HUES6 (cell line): Measurements from ENCODE around the gene URB2.

ENCODE experiments used
- H3K27ac ChIP-seq: 2 replicates; pipeline ENCODE4 v1.7.0; 2013; ENCODE audit warnings: low read depth, mild to moderate bottlenecking, low read length, inconsistent platforms
- H3K27me3 ChIP-seq: 2 replicates; pipeline ENCODE4 v1.6.1; 2013; ENCODE audit warnings: low read length; ENCODE audit not compliant: control insufficient read depth, insufficient read depth
- H3K36me3 ChIP-seq: 2 replicates; pipeline ENCODE4 v1.6.1; 2013; ENCODE audit warnings: low read length; ENCODE audit not compliant: control insufficient read depth, insufficient read depth
- H3K4me1 ChIP-seq: 2 replicates; pipeline ENCODE4 v1.6.1; 2013; ENCODE audit warnings: low read length; ENCODE audit not compliant: control insufficient read depth, insufficient read depth
- H3K4me3 ChIP-seq: 2 replicates; pipeline ENCODE4 v1.5.1; 2013; ENCODE audit warnings: low read depth, low read length
- H3K9ac ChIP-seq: one replicate; pipeline ENCODE4 v1.6.1; 2013; ENCODE audit warnings: mild to moderate bottlenecking, low read length
- H3K9me3 ChIP-seq: 2 replicates; pipeline ENCODE4 v1.6.1; 2013; ENCODE audit warnings: low read depth, low read length; ENCODE audit not compliant: control insufficient read depth, insufficient read depth

URB2 gene

DNA sequence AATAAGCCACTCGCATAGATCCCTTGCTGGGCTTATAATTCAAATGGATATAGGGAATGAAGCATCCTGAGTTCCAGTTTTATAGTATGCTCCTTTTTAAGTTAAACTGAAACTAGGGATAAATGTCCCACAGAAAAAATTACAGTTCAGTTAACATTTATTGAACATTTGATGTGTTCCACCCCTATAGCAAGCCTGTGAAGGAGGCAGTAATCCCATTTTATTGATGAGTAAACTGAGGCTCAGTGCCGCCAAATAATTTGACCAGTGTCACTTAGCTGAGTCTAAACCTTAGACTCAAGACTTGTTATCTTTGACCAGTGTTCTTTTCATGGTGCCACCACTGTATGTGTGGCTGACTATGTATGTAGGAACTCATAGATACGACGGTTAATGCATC is 22.4 kb downstream of the URB2 start:
- Histone ChIP-seq H3K27ac (no peak overlapping the region), H3K27me3 (no peaks in the 10 kb centered on the region), H3K9ac (no peak overlapping the region), H3K4me1 (no peaks in the 10 kb centered on the region), H3K4me3 (no peak overlapping the region), H3K36me3 (peaks cover 92% of the 10 kb centered on the region), H3K9me3 (no peaks in the 10 kb centered on the region)

DNA sequence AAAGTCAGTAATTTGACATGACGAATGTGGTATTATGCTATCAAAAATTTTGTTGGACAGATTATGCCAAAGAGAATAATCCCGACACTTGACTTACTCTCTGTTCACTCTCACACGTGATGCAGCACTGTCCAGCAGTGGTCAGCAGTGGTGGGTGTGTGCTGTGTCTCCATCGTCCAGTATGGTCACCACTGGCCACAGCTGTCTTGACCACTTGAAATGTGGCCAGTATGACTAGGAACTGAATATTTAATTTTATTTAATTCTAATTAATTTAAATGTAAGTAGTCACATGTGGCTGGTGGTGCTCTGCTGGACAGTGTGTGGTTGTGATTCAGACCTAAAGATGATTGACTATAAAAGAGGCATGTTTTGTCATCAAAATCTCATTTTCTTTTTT is 24.0 kb downstream of the URB2 start:
- peaks cover 94% of the 10 kb centered on the region for H3K36me3 ChIP-seq
- no peaks in the 10 kb centered on the region for H3K4me1 ChIP-seq
- no peak overlapping the region for H3K9ac ChIP-seq
- no peaks in the 10 kb centered on the region for H3K27me3 ChIP-seq
- H3K4me3 ChIP-seq: no peak overlapping the region
- no peaks in the 10 kb centered on the region for H3K9me3 ChIP-seq
- H3K27ac ChIP-seq: no peak overlapping the region

DNA sequence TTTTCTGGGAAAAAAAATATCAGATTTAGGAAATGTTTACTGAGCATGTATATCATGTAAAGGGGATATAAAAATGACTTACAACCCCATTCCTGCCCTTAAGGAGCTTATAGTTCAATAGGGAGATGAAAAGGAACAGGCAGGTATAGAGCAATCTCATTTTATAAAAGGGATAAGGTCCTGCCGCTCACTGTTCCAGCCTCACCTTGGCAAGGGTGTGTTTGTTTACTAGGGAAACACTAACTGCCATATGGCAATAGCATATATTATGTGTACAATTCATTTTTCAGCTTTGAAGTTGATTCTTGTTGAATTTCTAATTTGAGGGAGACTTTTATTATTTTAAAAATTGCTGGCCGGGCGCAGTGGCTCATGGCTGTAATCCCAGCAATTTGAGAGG is 25.5 kb downstream of the URB2 start:
- Histone ChIP-seq H3K27me3 (no peaks in the 10 kb centered on the region), H3K36me3 (peaks cover 94% of the 10 kb centered on the region), H3K4me3 (no peak overlapping the region), H3K9ac (no peak overlapping the region), H3K9me3 (no peaks in the 10 kb centered on the region), H3K27ac (no peak overlapping the region), H3K4me1 (no peaks in the 10 kb centered on the region)

DNA sequence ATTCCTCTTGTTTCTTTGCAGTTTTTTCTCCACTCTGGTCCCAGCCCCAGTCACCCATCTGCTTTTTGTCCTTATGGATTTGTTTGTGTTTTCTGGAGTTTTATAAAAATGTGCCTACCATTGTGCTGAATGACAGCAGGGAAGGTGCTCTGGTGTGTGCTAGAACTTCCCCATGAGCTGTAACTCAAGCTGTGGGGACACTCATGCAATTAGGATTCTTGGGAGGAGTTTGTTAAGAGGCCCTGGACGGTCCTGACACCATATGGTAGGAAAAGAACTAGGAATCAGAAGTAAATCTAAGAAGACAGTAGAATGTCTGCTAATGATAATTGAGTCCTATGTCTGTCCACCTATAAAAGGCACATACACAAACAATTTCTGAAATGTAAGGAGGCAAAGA is 27.4 kb downstream of the URB2 start:
- no peaks in the 10 kb centered on the region for H3K27me3 ChIP-seq
- H3K27ac ChIP-seq: no peak overlapping the region
- H3K9ac ChIP-seq: no peak overlapping the region
- H3K4me1 ChIP-seq: no peaks in the 10 kb centered on the region
- peaks cover 94% of the 10 kb centered on the region for H3K36me3 ChIP-seq
- no peaks in the 10 kb centered on the region for H3K9me3 ChIP-seq
- no peak overlapping the region for H3K4me3 ChIP-seq

DNA sequence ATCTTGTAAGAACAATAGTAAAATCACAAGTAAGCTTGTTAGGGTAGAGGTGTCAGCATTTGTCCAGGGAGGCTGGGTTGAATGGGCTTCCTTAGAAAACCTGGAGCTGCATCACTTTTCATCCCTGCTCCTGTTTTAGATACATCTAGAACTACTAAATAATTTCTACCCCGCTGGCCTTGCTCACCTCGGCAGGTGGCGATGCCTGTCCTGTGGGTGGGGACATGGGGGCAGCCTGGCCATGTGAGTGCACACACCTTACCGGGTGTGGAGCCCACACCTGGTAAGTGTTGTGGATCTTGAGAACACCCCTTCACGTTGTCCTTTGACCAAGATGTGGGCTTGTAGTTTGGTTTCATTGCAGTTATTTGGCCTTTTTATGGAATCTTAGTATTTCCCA is 29.7 kb downstream of the URB2 start:
- Histone ChIP-seq H3K27ac (no peak overlapping the region), H3K9ac (no peak overlapping the region), H3K36me3 (peaks cover 89% of the 10 kb centered on the region), H3K9me3 (no peaks in the 10 kb centered on the region), H3K4me3 (no peak overlapping the region), H3K27me3 (no peaks in the 10 kb centered on the region), H3K4me1 (no peaks in the 10 kb centered on the region)

DNA sequence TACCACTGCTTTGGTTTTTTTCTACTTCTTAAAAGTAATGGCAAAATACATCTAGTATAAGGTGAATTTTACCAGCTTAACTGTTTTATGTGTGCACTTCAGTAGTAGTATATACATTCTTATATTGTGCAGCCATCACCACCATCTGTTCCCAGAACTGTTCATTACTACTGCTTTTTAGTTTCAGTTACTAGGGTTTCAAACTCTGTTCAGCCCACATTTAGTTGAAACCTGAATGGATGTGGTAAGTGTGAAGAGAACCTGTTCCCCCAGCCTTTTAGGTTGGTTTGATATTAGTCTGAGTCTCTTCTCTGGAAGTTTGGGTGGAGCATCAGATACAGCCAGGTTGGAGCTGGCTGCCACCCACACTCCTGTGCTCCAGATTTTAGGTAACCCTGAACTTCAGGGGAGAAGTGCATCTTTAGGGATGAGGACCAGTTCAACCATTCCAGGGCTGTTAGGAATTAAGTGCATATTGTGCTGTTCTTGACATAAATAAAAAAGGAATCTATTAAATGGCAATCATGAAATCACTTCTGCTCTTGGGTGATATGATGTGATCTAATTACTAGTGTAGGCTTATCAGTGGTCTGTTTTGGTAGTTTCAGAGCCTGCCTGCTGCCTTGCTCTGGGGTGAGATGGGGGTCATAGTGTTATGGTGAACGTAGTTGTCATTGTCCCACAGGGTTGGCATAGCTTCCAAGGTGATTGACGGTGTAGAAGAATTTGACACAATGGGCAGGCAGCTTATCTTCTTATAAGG is 32.1 kb downstream of the URB2 start:
- Histone ChIP-seq H3K9me3 (no peaks in the 10 kb centered on the region), H3K9ac (no peak overlapping the region), H3K4me1 (no peaks in the 10 kb centered on the region), H3K27ac (no peak overlapping the region), H3K36me3 (peaks cover 81% of the 10 kb centered on the region), H3K27me3 (no peaks in the 10 kb centered on the region), H3K4me3 (no peak overlapping the region)

DNA sequence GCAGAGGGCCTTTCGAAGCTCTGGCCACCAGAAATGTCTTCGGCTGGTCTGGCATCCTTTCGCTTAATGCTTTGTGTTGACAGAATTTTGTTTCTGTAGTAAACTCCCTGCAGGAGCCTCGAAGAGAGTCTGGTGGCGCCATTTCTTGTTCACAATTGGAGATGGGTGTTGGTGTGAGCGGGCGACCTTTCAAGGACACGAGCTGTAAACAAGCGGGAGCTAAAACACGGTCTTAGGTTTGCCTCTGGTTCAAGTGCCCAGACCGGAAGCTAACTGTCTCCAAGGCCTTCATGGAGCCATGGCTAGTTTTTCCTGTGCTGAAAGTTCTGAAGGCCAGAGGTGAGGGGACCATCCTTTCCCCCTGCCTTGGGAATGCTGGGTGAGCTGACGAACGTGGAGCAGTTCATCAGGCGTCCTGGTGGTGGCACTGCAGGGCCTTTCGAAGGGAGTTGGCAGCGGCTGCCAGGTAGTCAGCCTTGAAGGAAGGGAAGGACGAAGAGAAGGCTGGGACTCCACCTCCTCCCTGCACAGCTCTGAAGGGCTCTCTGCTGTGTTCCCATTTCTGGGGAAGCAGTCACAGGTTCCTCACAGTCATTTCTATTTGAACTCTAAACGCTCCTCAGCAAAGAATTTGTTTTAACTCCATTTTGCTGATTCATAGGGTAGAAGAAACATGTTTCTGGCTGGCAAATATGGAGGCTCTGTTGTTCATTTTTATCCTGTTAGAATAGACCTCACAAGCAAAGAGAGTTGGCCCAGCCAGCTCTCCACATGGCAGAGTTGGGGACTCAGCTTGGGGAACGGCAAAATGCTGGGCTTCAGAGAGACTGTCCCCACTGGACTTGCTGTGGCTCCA is 35.2 kb downstream of the URB2 start:
- peaks cover 57% of the 10 kb centered on the region for H3K36me3 ChIP-seq
- no peak overlapping the region for H3K27ac ChIP-seq

DNA sequence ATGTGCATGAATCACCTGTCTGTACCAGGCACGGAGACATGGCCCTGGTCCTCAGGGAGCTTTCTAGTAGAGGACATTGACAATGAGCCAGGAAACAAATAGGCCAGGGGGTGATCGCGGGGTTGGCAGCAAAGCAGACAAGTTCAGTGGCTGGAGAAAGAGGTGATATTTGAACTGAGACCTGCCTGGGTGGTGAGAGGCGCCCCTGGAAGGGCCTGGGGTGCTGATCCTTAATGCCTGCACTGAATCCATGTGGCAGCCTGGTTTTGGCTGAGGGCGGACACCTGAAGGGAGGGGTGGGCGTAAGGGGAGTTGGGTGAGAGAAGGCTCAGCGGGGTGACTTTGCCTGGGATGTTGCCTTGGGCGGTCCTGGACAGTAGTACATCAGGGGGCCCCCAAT is 35.9 kb downstream of the URB2 start:
- Histone ChIP-seq H3K36me3 (peaks cover 50% of the 10 kb centered on the region), H3K27me3 (no peaks in the 10 kb centered on the region)

More for the DNA sequence above, 35.2 kb downstream of the URB2 start:
- no peaks in the 10 kb centered on the region for H3K4me1 ChIP-seq
- H3K9ac ChIP-seq: no peak overlapping the region
- H3K4me3 ChIP-seq: no peak overlapping the region
- no peaks in the 10 kb centered on the region for H3K27me3 ChIP-seq
- no peaks in the 10 kb centered on the region for H3K9me3 ChIP-seq

DNA sequence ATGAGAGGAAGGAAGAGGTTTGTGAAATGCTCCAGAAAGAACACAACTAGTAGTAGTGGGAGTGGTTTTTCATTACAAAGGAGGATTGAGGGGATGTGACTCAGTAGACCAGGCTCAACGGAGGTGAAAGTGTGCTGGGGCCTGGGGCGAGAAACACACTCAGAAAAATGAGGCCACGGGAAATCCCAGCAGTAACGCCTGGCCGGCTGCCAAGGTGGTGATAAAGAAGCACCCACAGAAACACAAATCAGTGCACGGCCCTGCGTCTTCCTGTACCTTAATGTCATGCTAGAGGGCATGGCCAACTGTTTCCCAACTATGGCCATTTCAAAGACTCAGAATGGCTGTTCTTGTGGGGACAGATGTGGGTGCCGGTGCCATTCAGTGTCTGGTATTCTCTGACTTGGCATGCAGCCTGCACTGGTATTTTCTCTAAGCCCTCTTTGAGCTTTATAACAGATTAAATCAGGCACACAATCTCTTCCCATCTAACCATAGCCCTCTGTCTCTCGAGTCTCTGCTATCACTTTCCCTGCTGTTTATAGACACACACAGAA is 38.2 kb downstream of the URB2 start:
- Histone ChIP-seq H3K4me1 (no peaks in the 10 kb centered on the region), H3K27ac (no peak overlapping the region), H3K27me3 (no peaks in the 10 kb centered on the region), H3K4me3 (no peak overlapping the region), H3K9me3 (no peaks in the 10 kb centered on the region), H3K36me3 (peaks cover 27% of the 10 kb centered on the region), H3K9ac (no peak overlapping the region)

More for the DNA sequence above, 35.9 kb downstream of the URB2 start:
- Histone ChIP-seq H3K9me3 (no peaks in the 10 kb centered on the region), H3K27ac (no peak overlapping the region), H3K9ac (no peak overlapping the region), H3K4me1 (no peaks in the 10 kb centered on the region), H3K4me3 (no peak overlapping the region)

DNA sequence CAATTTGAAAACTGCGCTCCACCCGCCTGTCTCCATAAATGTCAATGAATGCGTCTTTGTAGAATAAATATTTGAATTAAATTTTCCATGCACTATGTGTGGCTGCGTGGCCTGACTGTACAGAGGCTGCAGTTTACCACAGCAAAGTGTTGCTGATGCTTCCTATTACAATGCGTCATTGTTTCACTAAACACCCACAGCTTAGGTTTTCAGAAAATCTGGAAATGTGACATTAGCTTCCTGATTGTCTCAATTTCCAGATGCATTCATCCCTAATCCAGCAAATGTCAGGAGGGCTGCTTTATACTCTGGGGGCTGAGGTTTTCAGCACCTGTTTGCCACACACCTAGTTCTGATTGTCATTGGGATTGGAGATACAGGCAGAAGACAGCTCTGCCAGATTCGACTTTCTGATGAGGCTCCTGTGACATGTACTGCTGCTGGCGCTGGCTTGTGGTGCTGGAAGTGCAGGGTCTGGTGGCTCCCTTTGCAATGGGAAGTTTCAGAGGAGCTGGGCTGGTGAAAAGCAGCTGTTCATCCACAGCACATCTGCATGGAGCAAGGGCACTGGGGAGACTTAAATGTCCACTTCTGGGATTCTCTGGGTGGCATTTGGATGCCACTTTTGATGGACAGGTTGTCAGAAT is 40.0 kb downstream of the URB2 start:
- H3K9me3 ChIP-seq: no peaks in the 10 kb centered on the region
- no peaks in the 10 kb centered on the region for H3K27me3 ChIP-seq
- no peak overlapping the region for H3K9ac ChIP-seq
- no peak overlapping the region for H3K4me3 ChIP-seq
- H3K27ac ChIP-seq: no peak overlapping the region
- H3K4me1 ChIP-seq: no peaks in the 10 kb centered on the region
- H3K36me3 ChIP-seq: peaks cover 18% of the 10 kb centered on the region

DNA sequence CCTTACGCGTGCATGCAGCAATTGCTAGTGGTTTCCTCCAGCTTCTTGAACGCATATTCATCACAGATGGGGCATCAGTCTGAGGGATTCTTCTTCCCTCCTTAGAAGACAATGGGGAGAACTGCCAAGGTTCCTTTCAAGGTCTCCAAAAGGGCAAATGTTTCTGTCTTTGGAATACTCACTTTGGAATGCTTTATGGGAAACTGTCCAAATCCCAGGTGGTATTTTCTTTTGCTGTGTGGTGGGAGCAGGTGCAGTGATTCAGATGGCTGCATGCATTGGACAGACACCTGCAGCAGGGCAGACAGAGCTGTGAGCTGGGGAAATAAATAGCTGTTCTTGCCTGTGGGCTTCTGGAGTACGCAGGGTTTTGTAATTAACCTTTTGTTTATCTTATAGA is 40.5 kb downstream of the URB2 start:
- no peaks in the 10 kb centered on the region for H3K9me3 ChIP-seq
- H3K27me3 ChIP-seq: no peaks in the 10 kb centered on the region
- H3K36me3 ChIP-seq: peaks cover 15% of the 10 kb centered on the region
- no peaks in the 10 kb centered on the region for H3K4me1 ChIP-seq
- H3K27ac ChIP-seq: no peak overlapping the region
- H3K9ac ChIP-seq: no peak overlapping the region
- H3K4me3 ChIP-seq: no peak overlapping the region
